ENCODE results near the gene LHFPL3. TPM values are rescaled to one million over a fixed set of nuclear protein-coding genes. Genes with fewer than 3 reads are reported as not detected.

The LHFPL3 gene
- polyA plus RNA-seq, 1 of the 3 experiments (the other 2 are of a cell fraction) = not detected

DNA sequence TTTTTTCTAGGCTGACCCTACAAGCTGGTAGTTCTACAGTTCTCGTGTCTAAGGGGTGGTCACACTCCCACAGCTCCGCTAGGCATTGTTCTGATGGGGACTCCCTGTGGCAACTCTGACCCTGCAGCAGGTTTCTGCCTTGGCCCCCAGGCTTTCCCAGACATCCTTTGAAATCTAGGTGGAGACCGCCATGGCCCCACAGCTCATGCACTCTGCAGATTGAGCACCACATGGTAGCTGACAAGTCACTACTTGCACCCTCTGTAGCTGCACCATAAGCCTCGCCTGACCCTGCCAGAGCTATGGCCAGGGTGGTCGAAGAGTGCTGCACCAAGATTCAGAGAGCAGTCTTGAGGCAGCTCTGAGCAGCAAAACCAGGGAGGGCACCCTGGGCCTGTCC, 275.6 kb downstream of the LHFPL3 start:
- no peak overlapping the region for H3K9ac ChIP-seq
- no peaks in the 10 kb centered on the region for H3K36me3 ChIP-seq (replicated peaks in 1 of 2; ENCODE audit: control insufficient read depth in 1 of 2, insufficient read depth in 2 of 2, low read length in 1 of 2)
- H4K20me1 ChIP-seq (ENCODE audit: insufficient read depth) = no peaks in the 10 kb centered on the region; the same call in 1 of the 2 replicates
- ChIA-PET POLR2A (no interaction called here), CTCF (interaction anchor here (1.4 to 1.6 kb wide), 3 partner anchors 9 to 39 kb away, joined by 3 to 4 read pairs (median 3); no protein-coding TSS in a partner anchor)
- no peaks in the 10 kb centered on the region for H3K9me2 ChIP-seq
- H3K4me2 ChIP-seq = no peak overlapping the region
- no peak overlapping the region for H3K4me3 ChIP-seq (ENCODE audit: low read depth in 2 of 2, low read length in 1 of 2)
- H3F3A ChIP-seq (replicated peaks; ENCODE audit: insufficient read depth) = no peaks in the 10 kb centered on the region
- 17% methylated on average over 5 of the region's 5 CpGs for WGBS (ENCODE audit: low lambda C conversion rate)
- H3K4me1 ChIP-seq (ENCODE audit: control insufficient read depth in 1 of 2, insufficient read depth in 2 of 2, low read depth in 1 of 2, low read length in 1 of 2) = no peaks in the 10 kb centered on the region
- no peak for DNase-seq
- H3K9me3 ChIP-seq = no peaks in the 10 kb centered on the region
- no peak overlapping the region for H3K27ac ChIP-seq (ENCODE audit: low read depth in 2 of 2, low read length in 1 of 2)
- no peak overlapping the region for H2AFZ ChIP-seq (ENCODE audit: low read depth)
- H3K27me3 ChIP-seq (ENCODE audit: insufficient read depth) = no peaks in the 10 kb centered on the region
- no peak for TF ChIP-seq SIN3A (IDR thresholded peaks at IDR 0.05; ENCODE audit: borderline replicate concordance, low read depth, low read length)
- no peak for TF ChIP-seq MEF2A (IDR thresholded peaks at IDR 0.05; ENCODE audit: borderline replicate concordance, low read depth)
- TF ChIP-seq TAF1 (IDR thresholded peaks at IDR 0.05; ENCODE audit: borderline replicate concordance, low read depth, low read length) = no peak
- H3K79me2 ChIP-seq (ENCODE audit: insufficient read depth) = no peaks in the 10 kb centered on the region

DNA sequence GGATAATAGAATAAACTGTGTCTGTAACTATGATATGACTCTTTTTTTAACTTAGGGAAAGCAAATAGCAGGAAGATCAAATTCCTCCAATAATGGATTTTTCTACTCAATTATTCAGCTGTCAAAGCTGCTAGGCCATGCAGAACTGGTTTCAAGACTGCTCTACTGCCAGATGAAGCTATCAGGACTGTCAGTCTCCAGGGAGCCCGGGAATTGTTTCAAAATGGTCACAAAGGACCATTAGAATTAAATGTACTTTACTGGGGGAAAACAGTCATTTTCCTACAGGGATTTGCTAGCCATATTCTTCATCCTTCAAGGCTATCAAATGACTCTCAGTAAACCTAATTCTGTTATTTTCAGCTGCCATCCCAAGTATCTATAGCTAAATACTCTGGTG, 276.3 kb downstream of the LHFPL3 start:
- H3K9me2 ChIP-seq = no peaks in the 10 kb centered on the region
- no peaks in the 10 kb centered on the region for H3K4me1 ChIP-seq (ENCODE audit: control insufficient read depth in 1 of 2, insufficient read depth in 2 of 2, low read depth in 1 of 2, low read length in 1 of 2)
- no peaks in the 10 kb centered on the region for H3K79me2 ChIP-seq (ENCODE audit: insufficient read depth)
- TF ChIP-seq, protein P1, sequence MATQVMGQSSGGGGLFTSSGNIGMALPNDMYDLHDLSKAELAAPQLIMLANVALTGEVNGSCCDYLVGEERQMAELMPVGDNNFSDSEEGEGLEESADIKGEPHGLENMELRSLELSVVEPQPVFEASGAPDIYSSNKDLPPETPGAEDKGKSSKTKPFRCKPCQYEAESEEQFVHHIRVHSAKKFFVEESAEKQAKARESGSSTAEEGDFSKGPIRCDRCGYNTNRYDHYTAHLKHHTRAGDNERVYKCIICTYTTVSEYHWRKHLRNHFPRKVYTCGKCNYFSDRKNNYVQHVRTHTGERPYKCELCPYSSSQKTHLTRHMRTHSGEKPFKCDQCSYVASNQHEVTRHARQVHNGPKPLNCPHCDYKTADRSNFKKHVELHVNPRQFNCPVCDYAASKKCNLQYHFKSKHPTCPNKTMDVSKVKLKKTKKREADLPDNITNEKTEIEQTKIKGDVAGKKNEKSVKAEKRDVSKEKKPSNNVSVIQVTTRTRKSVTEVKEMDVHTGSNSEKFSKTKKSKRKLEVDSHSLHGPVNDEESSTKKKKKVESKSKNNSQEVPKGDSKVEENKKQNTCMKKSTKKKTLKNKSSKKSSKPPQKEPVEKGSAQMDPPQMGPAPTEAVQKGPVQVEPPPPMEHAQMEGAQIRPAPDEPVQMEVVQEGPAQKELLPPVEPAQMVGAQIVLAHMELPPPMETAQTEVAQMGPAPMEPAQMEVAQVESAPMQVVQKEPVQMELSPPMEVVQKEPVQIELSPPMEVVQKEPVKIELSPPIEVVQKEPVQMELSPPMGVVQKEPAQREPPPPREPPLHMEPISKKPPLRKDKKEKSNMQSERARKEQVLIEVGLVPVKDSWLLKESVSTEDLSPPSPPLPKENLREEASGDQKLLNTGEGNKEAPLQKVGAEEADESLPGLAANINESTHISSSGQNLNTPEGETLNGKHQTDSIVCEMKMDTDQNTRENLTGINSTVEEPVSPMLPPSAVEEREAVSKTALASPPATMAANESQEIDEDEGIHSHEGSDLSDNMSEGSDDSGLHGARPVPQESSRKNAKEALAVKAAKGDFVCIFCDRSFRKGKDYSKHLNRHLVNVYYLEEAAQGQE (IDR thresholded peaks at IDR 0.05; ENCODE audit: low read depth, low read length) = no peak
- no peak for TF ChIP-seq MXI1 (IDR thresholded peaks at IDR 0.05; ENCODE audit: low read depth, low read length)
- TF ChIP-seq, protein P2, sequence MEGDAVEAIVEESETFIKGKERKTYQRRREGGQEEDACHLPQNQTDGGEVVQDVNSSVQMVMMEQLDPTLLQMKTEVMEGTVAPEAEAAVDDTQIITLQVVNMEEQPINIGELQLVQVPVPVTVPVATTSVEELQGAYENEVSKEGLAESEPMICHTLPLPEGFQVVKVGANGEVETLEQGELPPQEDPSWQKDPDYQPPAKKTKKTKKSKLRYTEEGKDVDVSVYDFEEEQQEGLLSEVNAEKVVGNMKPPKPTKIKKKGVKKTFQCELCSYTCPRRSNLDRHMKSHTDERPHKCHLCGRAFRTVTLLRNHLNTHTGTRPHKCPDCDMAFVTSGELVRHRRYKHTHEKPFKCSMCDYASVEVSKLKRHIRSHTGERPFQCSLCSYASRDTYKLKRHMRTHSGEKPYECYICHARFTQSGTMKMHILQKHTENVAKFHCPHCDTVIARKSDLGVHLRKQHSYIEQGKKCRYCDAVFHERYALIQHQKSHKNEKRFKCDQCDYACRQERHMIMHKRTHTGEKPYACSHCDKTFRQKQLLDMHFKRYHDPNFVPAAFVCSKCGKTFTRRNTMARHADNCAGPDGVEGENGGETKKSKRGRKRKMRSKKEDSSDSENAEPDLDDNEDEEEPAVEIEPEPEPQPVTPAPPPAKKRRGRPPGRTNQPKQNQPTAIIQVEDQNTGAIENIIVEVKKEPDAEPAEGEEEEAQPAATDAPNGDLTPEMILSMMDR (IDR thresholded peaks at IDR 0.05) = no peak
- TF ChIP-seq NRF1 (IDR thresholded peaks at IDR 0.05; ENCODE audit: low read depth, low read length) = no peak
- TF ChIP-seq FOXM1 (IDR thresholded peaks at IDR 0.05; ENCODE audit: low read depth) = no peak
- TF ChIP-seq, protein P3, sequence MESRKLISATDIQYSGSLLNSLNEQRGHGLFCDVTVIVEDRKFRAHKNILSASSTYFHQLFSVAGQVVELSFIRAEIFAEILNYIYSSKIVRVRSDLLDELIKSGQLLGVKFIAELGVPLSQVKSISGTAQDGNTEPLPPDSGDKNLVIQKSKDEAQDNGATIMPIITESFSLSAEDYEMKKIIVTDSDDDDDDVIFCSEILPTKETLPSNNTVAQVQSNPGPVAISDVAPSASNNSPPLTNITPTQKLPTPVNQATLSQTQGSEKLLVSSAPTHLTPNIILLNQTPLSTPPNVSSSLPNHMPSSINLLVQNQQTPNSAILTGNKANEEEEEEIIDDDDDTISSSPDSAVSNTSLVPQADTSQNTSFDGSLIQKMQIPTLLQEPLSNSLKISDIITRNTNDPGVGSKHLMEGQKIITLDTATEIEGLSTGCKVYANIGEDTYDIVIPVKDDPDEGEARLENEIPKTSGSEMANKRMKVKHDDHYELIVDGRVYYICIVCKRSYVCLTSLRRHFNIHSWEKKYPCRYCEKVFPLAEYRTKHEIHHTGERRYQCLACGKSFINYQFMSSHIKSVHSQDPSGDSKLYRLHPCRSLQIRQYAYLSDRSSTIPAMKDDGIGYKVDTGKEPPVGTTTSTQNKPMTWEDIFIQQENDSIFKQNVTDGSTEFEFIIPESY (IDR thresholded peaks at IDR 0.05; ENCODE audit: borderline replicate concordance, low read depth) = no peak
- no peak for TF ChIP-seq RAD21 (IDR thresholded peaks at IDR 0.05; ENCODE audit: low read length)
- no peak for TF ChIP-seq FOSL2 (IDR thresholded peaks at IDR 0.05; ENCODE audit: borderline replicate concordance, low read depth)
- no peak for TF ChIP-seq EP300 (IDR thresholded peaks at IDR 0.05; ENCODE audit: borderline replicate concordance in 1 of 2, low read depth in 1 of 2, low read length in 1 of 2)
- TF ChIP-seq TCF12 (IDR thresholded peaks at IDR 0.05) = no peak
- TF ChIP-seq, protein P4, sequence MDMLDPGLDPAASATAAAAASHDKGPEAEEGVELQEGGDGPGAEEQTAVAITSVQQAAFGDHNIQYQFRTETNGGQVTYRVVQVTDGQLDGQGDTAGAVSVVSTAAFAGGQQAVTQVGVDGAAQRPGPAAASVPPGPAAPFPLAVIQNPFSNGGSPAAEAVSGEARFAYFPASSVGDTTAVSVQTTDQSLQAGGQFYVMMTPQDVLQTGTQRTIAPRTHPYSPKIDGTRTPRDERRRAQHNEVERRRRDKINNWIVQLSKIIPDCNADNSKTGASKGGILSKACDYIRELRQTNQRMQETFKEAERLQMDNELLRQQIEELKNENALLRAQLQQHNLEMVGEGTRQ (IDR thresholded peaks at IDR 0.05; ENCODE audit: borderline replicate concordance, low read depth, low read length) = no peak
- no peak for TF ChIP-seq TAF1 (IDR thresholded peaks at IDR 0.05; ENCODE audit: borderline replicate concordance, low read depth, low read length)
- H3F3A ChIP-seq (replicated peaks; ENCODE audit: insufficient read depth) = no peaks in the 10 kb centered on the region
- CTCF ChIA-PET = interaction anchor here (1.3 to 1.6 kb wide), 3 partner anchors 25 to 50 kb away, joined by 3 to 4 read pairs (median 4); no protein-coding TSS in a partner anchor
- H3K9me3 ChIP-seq = no peaks in the 10 kb centered on the region
- H3K27ac ChIP-seq (ENCODE audit: low read depth in 2 of 2, low read length in 1 of 2) = no peak overlapping the region
- no peaks in the 10 kb centered on the region for H3K36me3 ChIP-seq (replicated peaks in 1 of 2; ENCODE audit: control insufficient read depth in 1 of 2, insufficient read depth in 2 of 2, low read length in 1 of 2)
- H3K4me3 ChIP-seq (ENCODE audit: low read depth in 2 of 2, low read length in 1 of 2) = no peak overlapping the region
- H3K4me2 ChIP-seq = no peak overlapping the region
- WGBS (ENCODE audit: low lambda C conversion rate) = 25% methylated on average over 1 of the region's 1 CpG
- no peaks in the 10 kb centered on the region; the same call in 1 of the 2 replicates for H4K20me1 ChIP-seq (ENCODE audit: insufficient read depth)
- no peak overlapping the region for H2AFZ ChIP-seq (ENCODE audit: low read depth)
- H3K9ac ChIP-seq = no peak overlapping the region
- DNase-seq = no peak
- POLR2A ChIA-PET = no interaction called here
- H3K27me3 ChIP-seq (ENCODE audit: insufficient read depth) = no peaks in the 10 kb centered on the region

Data from SK-N-SH (cell line).